ENCODE results near the gene LRBA. TPM values are rescaled to one million over a fixed set of nuclear protein-coding genes. Genes with fewer than 3 reads are reported as not detected.

LRBA gene
- total and polyA plus RNA-seq, 2 of the 4 experiments (the other 2 are of a cell fraction) = 10.2 to 51.6 TPM

- no peak overlapping the region for H4K8ac ChIP-seq (ENCODE audit: low read depth in 2 of 2, low read length in 2 of 2)
- no peak overlapping the region for H2AK5ac ChIP-seq (ENCODE audit: low read depth, low read length)
- H2AK9ac ChIP-seq (replicated peaks; ENCODE audit: low read depth, low read length, poor library complexity) = no peak overlapping the region
- H2BK5ac ChIP-seq (ENCODE audit: low read depth, low read length, poor library complexity, severe bottlenecking) = no peak overlapping the region
- ChIA-PET CTCF (interaction anchor here (0.6 to 2.0 kb wide), 17 partner anchors 13 to 869 kb away, joined by 3 to 13 read pairs (median 3); no protein-coding TSS in a partner anchor), POLR2A (ENCODE audit: unreplicated experiment) (interaction anchor here (0.6 kb wide), 1 partner anchor 273 kb away, joined by 6 read pairs; no protein-coding TSS in a partner anchor)
- H2BK120ac ChIP-seq (ENCODE audit: low read depth, low read length) = no peak overlapping the region
- H3K9me3 ChIP-seq (ENCODE audit: control insufficient read depth, insufficient read depth, low read length) = no peaks in the 10 kb centered on the region
- no peaks in the 10 kb centered on the region for H3K4me1 ChIP-seq (ENCODE audit: control insufficient read depth, insufficient read depth, low read length)
- H3K4ac ChIP-seq (ENCODE audit: low read depth, low read length) = no peak overlapping the region
- H3K27me3 ChIP-seq (ENCODE audit: control insufficient read depth, insufficient read depth, low read length) = no peaks in the 10 kb centered on the region
- no CpG with 5 or more reads among the region's 4 CpGs for WGBS, 2 experiments (ENCODE audit: extremely low coverage in 2 of 2, insufficient read length in 1 of 2)
- in situ Hi-C loops (cut with MboI; ENCODE audit: low sequenced_read_pairs) (no loop called here), dilution Hi-C loops (cut with HindIII; ENCODE audit: low sequenced_read_pairs, unreplicated experiment) (no loop called here), intact Hi-C loops (cut with micrococcal nuclease) (loop anchor here (1.0 to 5.0 kb wide), 4 partner anchors 285 to 886 kb away; partner anchors contain the start of gene MAB21L2)
- H3K27ac ChIP-seq (ENCODE audit: insufficient read depth, low read length) = no peak overlapping the region
- H3K18ac ChIP-seq (ENCODE audit: low read depth, low read length) = no peak overlapping the region
- H3K4me2 ChIP-seq (ENCODE audit: low read depth, low read length) = no peak overlapping the region
- DNase-seq (peak; percentile 81), ATAC-seq (ENCODE audit: low read depth) (peak; percentile 72)
- TF ChIP-seq POLR2A (IDR thresholded peaks at IDR 0.05; ENCODE audit: low read depth, low read length) (no peak), RCOR1 (IDR thresholded peaks at IDR 0.05; ENCODE audit: insufficient replicate concordance, low read length) (no peak), CEBPB (IDR thresholded peaks at IDR 0.05; ENCODE audit: low read depth, low read length) (no peak), SMC3 (IDR thresholded peaks at IDR 0.05; ENCODE audit: low read depth, low read length) (peak; percentile 82), BHLHE40 (IDR thresholded peaks at IDR 0.05; ENCODE audit: low read depth, low read length) (no peak), RAD21 (IDR thresholded peaks at IDR 0.05; ENCODE audit: low read length) (peak; percentile 77), RFX5 (IDR thresholded peaks at IDR 0.05; ENCODE audit: low read depth, low read length) (no peak), MAZ (IDR thresholded peaks at IDR 0.05; ENCODE audit: borderline replicate concordance, low read depth, low read length) (no peak), ELK1 (IDR thresholded peaks at IDR 0.05; ENCODE audit: borderline replicate concordance, low read depth, low read length) (no peak), NFE2L2 (IDR thresholded peaks at IDR 0.05; ENCODE audit: low read depth, low read length) (no peak), MXI1 (IDR thresholded peaks at IDR 0.05; ENCODE audit: borderline replicate concordance, low read depth, low read length) (no peak), CTCF (conservative IDR thresholded peaks at IDR 0.05; ENCODE audit: low read depth, low read length) (peak; percentile 76), MAFK (IDR thresholded peaks at IDR 0.05; ENCODE audit: low read depth, low read length) (peak; percentile 69), FOS (IDR thresholded peaks at IDR 0.05; ENCODE audit: low read depth, low read length) (no peak), USF2 (IDR thresholded peaks at IDR 0.05; ENCODE audit: low read depth, low read length) (no peak)
- H3K79me1 ChIP-seq (ENCODE audit: low read depth in 1 of 2, low read length in 2 of 2) = no peaks in the 10 kb centered on the region
- H2AFZ ChIP-seq (replicated peaks; ENCODE audit: low read length, poor library complexity) = no peak overlapping the region
- BruUV-seq (replicated peaks) = no TSS peak
- no peak overlapping the region for H3K23ac ChIP-seq (ENCODE audit: low read depth, low read length)
- no peak overlapping the region for H2BK15ac ChIP-seq (ENCODE audit: low read depth, low read length)
- H3K9ac ChIP-seq (ENCODE audit: low read depth, low read length) = no peak overlapping the region
- H4K20me1 ChIP-seq (ENCODE audit: insufficient read depth, low read length) = no peaks in the 10 kb centered on the region
- no peaks in the 10 kb centered on the region for H3K36me3 ChIP-seq (ENCODE audit: control insufficient read depth, insufficient read depth, low read length)
- H3K4me3 ChIP-seq (ENCODE audit: insufficient read depth, low read depth, low read length) = no peak overlapping the region
- no peak overlapping the region for H4K91ac ChIP-seq (ENCODE audit: insufficient read depth, low read depth, low read length)
- no peaks in the 10 kb centered on the region for H3K9me1 ChIP-seq (ENCODE audit: insufficient read depth, low read length)
- no peak overlapping the region for H3K14ac ChIP-seq (replicated peaks; ENCODE audit: low read depth, low read length)
- no peak overlapping the region for H2BK20ac ChIP-seq (ENCODE audit: low read depth, low read length)
- H4K5ac ChIP-seq (ENCODE audit: low read depth, low read length) = no peak overlapping the region
- no peak overlapping the region for H3K56ac ChIP-seq (ENCODE audit: extremely low read depth, insufficient read depth, low read length)
Measured at GRCh38 chr4:150867148-150867547, 147.9 kb downstream of the LRBA start.
